HepG2 (cell line): ENCODE data around the gene ETV2. TPM values are rescaled to one million over a fixed set of nuclear protein-coding genes. Genes with fewer than 3 reads are reported as not detected.

Source experiments
- ARHGAP35 ChIP-seq: sonication (generic); formaldehyde crosslinking; IDR thresholded peaks from 2 replicates; pipeline ENCODE4 v1.9.0; 2022; ENCODE audit warnings: mild to moderate bottlenecking, inconsistent platforms, moderate library complexity, missing genetic modification reagents, borderline replicate concordance
- ATF7-NPFF ChIP-seq: sonication (generic); formaldehyde crosslinking; IDR thresholded peaks from 2 replicates; pipeline ENCODE4 v1.8.1; 2023; ENCODE audit warnings: mild to moderate bottlenecking, low read depth, missing genetic modification reagents, moderate library complexity
- CBX1 ChIP-seq: IDR thresholded peaks from one replicate; pipeline ENCODE4 v1.6.1; 2016; ENCODE audit warnings: antibody characterized with exemption, low read depth
- DR1 ChIP-seq: sonication (generic); formaldehyde crosslinking; IDR thresholded peaks from 2 replicates; pipeline ENCODE4 v1.8.0; 2021; ENCODE audit warnings: mild to moderate bottlenecking, missing genetic modification reagents, inconsistent platforms
- FOXK1 ChIP-seq: sonication (generic); formaldehyde crosslinking; IDR thresholded peaks from 2 replicates; pipeline ENCODE4 v1.4.0; 2020; ENCODE audit warnings: low read depth, missing genetic modification reagents, borderline replicate concordance
- HMGA1 ChIP-seq: sonication (generic); formaldehyde crosslinking; conservative IDR thresholded peaks from 2 replicates; pipeline ENCODE4 v1.4.0; 2020; ENCODE audit warnings: missing genetic modification reagents
- MXD3 ChIP-seq: IDR thresholded peaks from 2 replicates; pipeline ENCODE4 v1.6.1; 2016; ENCODE audit warnings: mild to moderate bottlenecking, missing biosample characterization, missing genetic modification reagents
- NFYC ChIP-seq: IDR thresholded peaks from 2 replicates; pipeline ENCODE4 v1.6.1; 2016; ENCODE audit warnings: missing genetic modification reagents, missing compliant biosample characterization
- PAWR ChIP-seq: sonication (generic); formaldehyde crosslinking; IDR thresholded peaks from 2 replicates; pipeline ENCODE4 v1.4.0; 2020; ENCODE audit warnings: missing genetic modification reagents, mild to moderate bottlenecking, borderline replicate concordance
- PRDM10 ChIP-seq: sonication (generic); formaldehyde crosslinking; IDR thresholded peaks from 2 replicates; pipeline ENCODE4 v1.4.0; 2020; ENCODE audit warnings: low read depth, missing genetic modification reagents
- PTBP1 ChIP-seq: fragments of 200-400 bp; formaldehyde crosslinking; IDR thresholded peaks from 2 replicates; pipeline ENCODE4 v1.6.1; 2018; ENCODE audit warnings: low read length, low read depth; ENCODE audit not compliant: poor library complexity, severe bottlenecking
- RFX1 ChIP-seq: fragments of 450-650 bp; IDR thresholded peaks from 2 replicates; pipeline ENCODE4 v1.6.1; 2017
- SAFB2 ChIP-seq: sonication (generic); formaldehyde crosslinking; IDR thresholded peaks from 2 replicates; pipeline ENCODE4 v1.5.1; 2020; ENCODE audit warnings: missing genetic modification reagents, low read depth, mild to moderate bottlenecking, borderline replicate concordance
- SP5 ChIP-seq: IDR thresholded peaks from 2 replicates; pipeline ENCODE4 v1.6.1; 2016; ENCODE audit warnings: low read depth, borderline replicate concordance
- TFDP2 ChIP-seq: sonication (generic); formaldehyde crosslinking; IDR thresholded peaks from 2 replicates; pipeline ENCODE4 v1.4.0; 2020; ENCODE audit warnings: missing genetic modification reagents
- ZBTB25 ChIP-seq: IDR thresholded peaks from 2 replicates; pipeline ENCODE4 v1.6.1; 2018; ENCODE audit warnings: missing genetic modification reagents
- ZFP41 ChIP-seq: sonication (generic); formaldehyde crosslinking; IDR thresholded peaks from 2 replicates; pipeline ENCODE4 v1.4.0; 2020; ENCODE audit warnings: mild to moderate bottlenecking, missing genetic modification reagents, borderline replicate concordance
- ZNF12 ChIP-seq: sonication (generic); formaldehyde crosslinking; IDR thresholded peaks from 2 replicates; pipeline ENCODE4 v1.5.0; 2020; ENCODE audit warnings: missing genetic modification reagents
- ZNF331 ChIP-seq: sonication (generic); formaldehyde crosslinking; IDR thresholded peaks from 2 replicates; pipeline ENCODE4 v1.4.0; 2020; ENCODE audit warnings: missing genetic modification reagents
- ZNF512 ChIP-seq: sonication (generic); formaldehyde crosslinking; IDR thresholded peaks from 2 replicates; pipeline ENCODE4 v1.4.0; 2020; ENCODE audit warnings: mild to moderate bottlenecking, missing genetic modification reagents
- ZNF567 ChIP-seq: sonication (generic); formaldehyde crosslinking; IDR thresholded peaks from 2 replicates; pipeline ENCODE4 v1.8.1; 2023; ENCODE audit warnings: mild to moderate bottlenecking, missing genetic modification reagents, borderline replicate concordance
- ZNF790 ChIP-seq: sonication (generic); formaldehyde crosslinking; IDR thresholded peaks from 2 replicates; pipeline ENCODE4 v1.8.0; 2022; ENCODE audit warnings: missing genetic modification reagents, mild to moderate bottlenecking, borderline replicate concordance
- polyA plus RNA-seq, 8 experiments: library from polyadenylated mRNA; depleted of rRNA in 3 of 8; stranded (reverse) in 7 of 8; unstranded in 1 of 8; fragments of >200 nt; fragmentation: Illumina TruSeq in 4 of 8; extraction: Trizol in 4 of 8; gene quantifications; 2 replicates each; pipeline versions ENCODE4 v1.2.1 to v1.2.3, GENCODE V29; 2011 to 2016; ENCODE audit warnings: low read depth in 4 of 8, missing spikeins in 1 of 8, mixed read lengths in 1 of 8; ENCODE audit not compliant: insufficient read depth in 1 of 8
- total RNA-seq, 5 experiments: library from RNA; depleted of rRNA; stranded (reverse); fragments of >200 nt; fragmentation: Illumina TruSeq; extraction: Trizol; gene quantifications; 2 replicates each; pipeline ENCODE4 v1.2.3, GENCODE V29; 2016; ENCODE audit warnings: low read depth in 1 of 5

ETV2 gene
- total and polyA plus RNA-seq, 2 of the 13 experiments (the other 11 are each of a cell fraction or from before 2014, with no cell fraction given) = 0.07 to 0.20 TPM

- TF ChIP-seq TFDP2 (CRISPR knock-in tag) (peak; percentile 36; the same call in 1 of the 2 replicates), MXD3 (no peak), NFYC (CRISPR knock-in tag) (peak; percentile 23; the same call in 1 of the 2 replicates), ZNF512 (CRISPR knock-in tag) (peak; percentile 89), ZBTB25 (CRISPR knock-in tag) (0 out of 2 replicates have a peak, but pooled peaks have one; percentile 39), PTBP1 (no peak), ARHGAP35 (CRISPR knock-in tag) (no peak), FOXK1 (peak; percentile 50; the same call in 1 of the 2 replicates), ZNF790 (CRISPR knock-in tag) (no peak), ZFP41 (no peak), DR1 (CRISPR knock-in tag) (no peak), HMGA1 (CRISPR knock-in tag) (no peak), PRDM10 (CRISPR knock-in tag) (peak; percentile 54; the same call in 1 of the 2 replicates), ZNF331 (peak; percentile 63; the same call in 1 of the 2 replicates), ATF7-NPFF (CRISPR knock-in tag) (no peak), PAWR (CRISPR knock-in tag) (no peak), ZNF12 (CRISPR knock-in tag) (no peak), CBX1 (peak; percentile 52), SAFB2 (CRISPR knock-in tag) (no peak), ZNF567 (CRISPR knock-in tag) (no peak), SP5 (peak; percentile 24; the same call in 1 of the 2 replicates), RFX1 (no peak)
Observed at GRCh38 chr19:35693835-35694599, 52.5 kb downstream of the ETV2 start (continued).
